WTC11 (cell line): ENCODE measurements around the gene ITLN2.

Experiments used
- ATF2 ChIP-seq: sonication (generic); formaldehyde crosslinking; IDR thresholded peaks from 2 replicates; pipeline ENCODE4 v1.8.1; 2022; ENCODE audit warnings: low read depth, missing genetic modification reagents, borderline replicate concordance
- CTCF ChIP-seq: fragments of 200-600 bp; IDR thresholded peaks from 2 replicates; pipeline ENCODE4 v1.8.0; 2022; ENCODE audit warnings: antibody characterized with exemption
- ELF4 ChIP-seq: sonication (generic); formaldehyde crosslinking; IDR thresholded peaks from 2 replicates; pipeline ENCODE4 v1.8.1; 2022; ENCODE audit warnings: low read depth, mild to moderate bottlenecking, moderate library complexity, missing genetic modification reagents
- ESRRA ChIP-seq: sonication (generic); formaldehyde crosslinking; IDR thresholded peaks from 2 replicates; pipeline ENCODE4 v1.8.1; 2022; ENCODE audit warnings: mild to moderate bottlenecking, missing genetic modification reagents, borderline replicate concordance
- TP53 ChIP-seq: sonication (generic); formaldehyde crosslinking; IDR thresholded peaks from 2 replicates; pipeline ENCODE4 v1.8.1; 2023; ENCODE audit warnings: mild to moderate bottlenecking, missing genetic modification reagents
- ZBTB21 ChIP-seq: sonication (generic); formaldehyde crosslinking; IDR thresholded peaks from 2 replicates; pipeline ENCODE4 v1.8.1; 2023; ENCODE audit warnings: mild to moderate bottlenecking, missing genetic modification reagents, borderline replicate concordance
- ZNF232 ChIP-seq: sonication (generic); formaldehyde crosslinking; IDR thresholded peaks from 2 replicates; pipeline ENCODE4 v1.8.0; 2022; ENCODE audit warnings: mild to moderate bottlenecking, missing genetic modification reagents
- ZNF512 ChIP-seq: sonication (generic); formaldehyde crosslinking; IDR thresholded peaks from 2 replicates; pipeline ENCODE4 v1.8.1; 2022; ENCODE audit warnings: missing genetic modification reagents, borderline replicate concordance

GRCh38 chr1:160905617-160905989, 49.0 kb downstream of the ITLN2 start:
- TF ChIP-seq CTCF (no peak), ATF2 (CRISPR knock-in tag) (no peak), ESRRA (CRISPR knock-in tag) (no peak), ELF4 (CRISPR knock-in tag) (no peak), ZNF232 (CRISPR knock-in tag) (no peak), ZNF512 (CRISPR knock-in tag) (no peak), TP53 (no peak), ZBTB21 (no peak)
